ENCODE measurements around the gene ZNF10. TPM values are rescaled to one million over a fixed set of nuclear protein-coding genes. Genes with fewer than 3 reads are reported as not detected.

Gene ZNF10
- total RNA-seq, 1 donor from 2014 or later, result 5.5 TPM

DNA sequence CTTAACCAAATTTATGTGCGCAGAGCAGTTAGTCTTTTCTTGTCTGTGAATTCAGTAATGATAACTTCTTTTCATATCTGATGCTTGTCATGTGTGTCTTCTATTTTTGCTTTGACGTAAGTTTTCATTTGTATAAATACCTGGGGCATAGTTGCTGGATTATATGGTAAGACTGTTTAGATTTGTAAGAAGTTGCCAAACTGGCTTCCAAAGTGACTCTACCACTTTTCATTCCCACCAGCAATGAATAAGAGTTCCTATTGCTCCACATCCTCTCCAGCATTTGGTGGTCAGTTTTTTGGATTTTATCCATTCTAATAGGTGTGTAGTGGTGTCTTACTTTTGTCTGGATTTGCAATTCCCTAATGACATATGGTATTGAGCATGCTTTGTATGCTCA lies 59.7 kb downstream of the ZNF10 start:
- intact Hi-C loops (cut with micrococcal nuclease), result no loop called here

DNA sequence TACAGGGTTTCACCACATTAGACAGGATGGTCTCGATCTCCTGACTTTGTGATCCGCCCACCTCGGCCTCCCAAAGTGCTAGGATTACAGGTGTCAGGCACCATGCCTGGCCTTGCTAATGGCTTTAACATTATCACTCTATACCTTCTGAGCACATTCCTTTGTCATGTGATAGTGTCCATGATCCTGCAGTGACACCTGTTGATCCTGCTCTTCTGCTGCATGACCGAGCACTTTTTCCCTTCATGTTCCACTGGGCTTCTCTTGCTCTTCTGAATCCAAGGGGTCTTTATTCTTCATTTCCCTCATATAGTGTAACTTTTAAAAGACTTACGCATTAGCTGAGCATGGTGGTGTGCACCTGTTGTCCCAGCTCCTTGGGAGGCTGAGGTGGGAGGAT lies 62.4 kb downstream of the ZNF10 start:
- intact Hi-C loops (cut with micrococcal nuclease), result no loop called here

DNA sequence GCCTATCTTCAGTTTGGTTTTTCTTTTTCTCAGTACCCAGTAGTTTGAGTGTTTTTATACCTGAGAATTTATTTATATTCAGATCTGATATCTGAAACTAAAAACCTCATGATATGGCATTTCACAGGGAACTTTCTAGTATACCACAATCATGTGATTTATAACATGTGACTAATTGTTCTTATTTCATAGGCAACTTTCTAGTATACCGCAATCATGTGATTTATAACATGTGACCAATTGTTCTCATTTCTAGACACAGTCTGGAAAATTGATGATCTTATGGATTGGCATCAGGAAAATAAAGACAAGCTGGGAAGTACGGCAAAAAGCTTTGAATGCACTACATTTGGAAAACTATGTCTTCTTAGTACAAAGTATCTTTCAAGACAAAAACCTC lies 71.5 kb downstream of the ZNF10 start:
- intact Hi-C loops (cut with micrococcal nuclease), result no loop called here

DNA sequence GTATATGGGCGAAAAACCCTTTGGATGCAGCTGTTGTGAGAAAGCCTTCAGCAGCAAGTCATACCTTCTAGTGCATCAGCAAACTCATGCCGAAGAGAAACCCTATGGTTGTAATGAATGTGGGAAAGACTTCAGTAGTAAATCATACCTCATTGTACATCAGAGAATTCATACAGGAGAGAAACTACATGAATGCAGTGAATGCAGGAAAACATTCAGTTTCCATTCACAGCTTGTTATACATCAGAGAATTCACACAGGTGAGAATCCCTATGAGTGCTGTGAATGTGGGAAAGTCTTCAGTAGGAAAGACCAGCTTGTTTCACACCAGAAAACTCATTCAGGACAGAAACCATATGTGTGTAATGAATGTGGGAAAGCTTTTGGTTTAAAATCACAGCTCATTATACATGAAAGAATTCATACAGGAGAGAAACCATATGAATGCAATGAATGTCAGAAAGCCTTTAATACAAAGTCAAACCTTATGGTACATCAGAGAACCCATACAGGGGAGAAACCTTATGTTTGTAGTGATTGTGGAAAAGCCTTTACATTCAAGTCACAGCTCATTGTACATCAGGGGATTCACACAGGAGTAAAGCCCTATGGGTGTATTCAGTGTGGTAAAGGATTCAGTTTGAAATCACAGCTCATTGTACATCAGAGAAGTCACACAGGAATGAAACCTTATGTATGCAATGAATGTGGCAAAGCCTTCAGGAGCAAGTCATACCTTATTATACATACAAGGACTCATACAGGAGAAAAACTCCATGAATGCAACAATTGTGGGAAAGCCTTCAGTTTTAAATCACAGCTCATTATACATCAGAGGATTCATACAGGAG lies 72.3 kb downstream of the ZNF10 start:
- intact Hi-C loops (cut with micrococcal nuclease), result no loop called here

DNA sequence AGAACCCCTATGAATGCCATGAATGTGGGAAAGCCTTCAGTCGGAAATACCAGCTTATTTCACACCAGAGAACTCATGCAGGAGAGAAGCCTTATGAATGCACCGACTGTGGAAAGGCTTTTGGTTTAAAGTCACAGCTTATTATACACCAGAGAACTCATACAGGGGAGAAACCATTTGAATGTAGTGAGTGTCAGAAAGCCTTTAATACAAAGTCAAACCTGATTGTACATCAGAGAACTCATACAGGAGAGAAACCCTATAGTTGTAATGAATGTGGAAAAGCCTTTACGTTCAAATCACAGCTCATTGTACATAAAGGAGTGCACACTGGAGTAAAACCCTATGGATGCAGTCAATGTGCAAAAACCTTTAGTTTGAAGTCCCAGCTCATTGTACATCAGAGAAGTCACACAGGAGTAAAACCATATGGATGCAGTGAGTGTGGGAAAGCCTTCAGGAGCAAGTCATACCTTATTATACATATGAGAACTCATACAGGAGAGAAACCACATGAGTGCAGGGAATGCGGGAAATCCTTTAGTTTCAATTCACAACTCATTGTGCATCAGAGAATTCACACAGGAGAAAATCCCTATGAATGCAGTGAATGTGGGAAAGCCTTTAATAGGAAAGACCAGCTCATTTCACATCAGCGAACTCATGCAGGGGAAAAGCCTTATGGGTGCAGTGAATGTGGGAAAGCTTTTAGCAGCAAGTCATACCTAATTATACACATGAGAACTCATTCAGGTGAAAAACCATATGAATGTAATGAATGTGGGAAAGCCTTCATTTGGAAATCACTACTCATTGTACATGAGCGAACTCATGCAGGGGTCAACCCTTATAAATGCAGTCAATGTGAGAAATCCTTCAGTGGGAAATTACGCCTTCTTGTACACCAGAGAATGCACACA lies 73.2 kb downstream of the ZNF10 start:
- intact Hi-C loops (cut with micrococcal nuclease), result no loop called here

DNA sequence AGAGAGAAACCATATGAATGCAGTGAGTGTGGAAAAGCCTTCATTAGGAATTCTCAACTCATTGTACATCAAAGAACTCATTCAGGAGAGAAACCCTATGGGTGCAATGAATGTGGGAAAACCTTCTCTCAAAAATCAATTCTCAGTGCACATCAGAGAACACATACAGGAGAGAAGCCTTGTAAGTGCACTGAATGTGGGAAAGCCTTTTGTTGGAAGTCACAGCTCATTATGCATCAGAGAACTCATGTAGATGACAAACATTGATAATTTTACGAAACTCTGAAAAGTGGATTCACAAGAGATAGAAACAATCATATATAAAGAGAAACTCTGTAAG lies 73.8 kb downstream of the ZNF10 start:
- intact Hi-C loops (cut with micrococcal nuclease), result no loop called here

DNA sequence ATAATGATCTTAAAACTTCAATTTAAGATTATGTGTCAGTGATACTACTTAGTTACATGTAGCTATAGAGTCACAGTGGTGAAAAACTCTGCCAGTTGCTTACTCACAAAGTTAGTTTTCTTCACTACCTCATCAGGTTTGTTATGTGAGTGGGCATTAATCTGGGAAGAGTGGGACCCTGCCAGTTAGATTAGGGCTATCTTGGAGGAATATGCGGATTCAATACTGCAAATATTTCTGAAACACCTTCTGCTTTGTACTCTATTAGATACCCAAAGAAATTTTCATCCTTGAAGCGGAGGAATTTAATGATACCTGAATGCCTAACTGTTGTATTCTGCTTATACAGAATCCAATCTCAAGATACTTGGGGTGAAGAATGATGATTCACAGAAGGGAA lies 76.0 kb downstream of the ZNF10 start:
- intact Hi-C loops (cut with micrococcal nuclease), result no loop called here

Other genes starting within 250 kb of the ZNF10 start
- 79.7 and 87.2 TPM in 2 replicates for gene CHFR, start 243.0 kb upstream of the ZNF10 start, total RNA-seq
- gene ZNF605, start 174.3 kb upstream of the ZNF10 start, total RNA-seq, result 8.0 and 11.0 TPM in 2 replicates
- gene ZNF26, start 144.3 kb upstream of the ZNF10 start, total RNA-seq, result 15.3 and 19.5 TPM in 2 replicates
- gene ZNF84, start 93.1 kb upstream of the ZNF10 start, total RNA-seq, result 23.2 and 25.0 TPM in 2 replicates
- gene ZNF140, start 49.7 kb upstream of the ZNF10 start, total RNA-seq, result 13.6 and 14.9 TPM in 2 replicates
- gene ZNF891, start 353 bp upstream of the ZNF10 start, total RNA-seq, result 2.3 and 2.4 TPM in 2 replicates
- 17.2 and 19.8 TPM in 2 replicates for gene ZNF268, start 50.9 kb downstream of the ZNF10 start, total RNA-seq
- gene ANHX, start 105.2 kb downstream of the ZNF10 start, total RNA-seq, result not detected in 2 replicates